Chondrocyte (in vitro differentiated cells): ENCODE measurements around the gene PKM. TPM values are rescaled to one million over a fixed set of nuclear protein-coding genes. Genes with fewer than 3 reads are reported as not detected.

ENCODE experiments used
- DNase-seq: peaks from one replicate; pipeline ENCODE4 v3.0.0; 2021; ENCODE audit warnings: mixed read lengths, low spot score
- H3K27ac Mint-ChIP-seq: one replicate; pipeline ENCODE4 v1.8.0; 2021; ENCODE audit warnings: mild to moderate bottlenecking, moderate library complexity, mixed read lengths; ENCODE audit not compliant: unreplicated experiment
- H3K27me3 Mint-ChIP-seq: 2 replicates; pipeline ENCODE4 v1.8.0; 2021; ENCODE audit warnings: low read depth, mixed read lengths
- H3K36me3 Mint-ChIP-seq: 2 replicates; pipeline ENCODE4 v1.8.0; 2021; ENCODE audit warnings: low read depth, mixed read lengths
- H3K4me1 Mint-ChIP-seq: 2 replicates; pipeline ENCODE4 v1.8.0; 2021; ENCODE audit warnings: low read depth, mild to moderate bottlenecking, mixed read lengths
- H3K4me3 Mint-ChIP-seq: one replicate; pipeline ENCODE4 v1.8.0; 2021; ENCODE audit warnings: mild to moderate bottlenecking, moderate library complexity, mixed read lengths; ENCODE audit not compliant: unreplicated experiment
- H3K9me3 Mint-ChIP-seq: 2 replicates; pipeline ENCODE4 v1.8.0; 2021; ENCODE audit warnings: low read depth, mixed read lengths
- CTCF ChIP-seq: fragments of 200-600 bp; sonication (generic); IDR thresholded peaks from 2 replicates; pipeline ENCODE4 v1.5.0; 2021; ENCODE audit warnings: antibody characterized with exemption, mild to moderate bottlenecking, moderate library complexity
- total RNA-seq: library from RNA; stranded (reverse); gene quantifications from 3 replicates; pipeline ENCODE4 v1.2.1, GENCODE V29; 2021

PKM gene
- total RNA-seq, 1 donor from 2014 or later = 976 TPM

- Mint-ChIP-seq H3K27me3 (no peaks in the 10 kb centered on the region), H3K4me1 (peaks cover 17% of the 10 kb centered on the region), H3K4me3 (no peak overlapping the region), H3K36me3 (peaks cover 54% of the 10 kb centered on the region), H3K27ac (no peak overlapping the region), H3K9me3 (no peaks in the 10 kb centered on the region)
- DNase-seq = no peak
- no peak for TF ChIP-seq CTCF
These were observed 29.5 kb downstream of the PKM start for GRCh38 chr15:72201391-72201921.

- H3K27ac Mint-ChIP-seq = peak overlapping the region; percentile 17
- TF ChIP-seq CTCF = no peak
- H3K27me3 Mint-ChIP-seq = no peaks in the 10 kb centered on the region
- no peak overlapping the region for H3K4me3 Mint-ChIP-seq
- no peak for DNase-seq
- H3K4me1 Mint-ChIP-seq = peaks cover 17% of the 10 kb centered on the region
- H3K9me3 Mint-ChIP-seq = no peaks in the 10 kb centered on the region
- peaks cover 47% of the 10 kb centered on the region for H3K36me3 Mint-ChIP-seq
These were observed 30.4 kb downstream of the PKM start for GRCh38 chr15:72200395-72201237.

GRCh38 chr15:72199721-72200212 lies 31.2 kb downstream of the PKM start:
- no peak for DNase-seq
- TF ChIP-seq CTCF = peak; percentile 94
- H3K27ac Mint-ChIP-seq = no peak overlapping the region
- no peaks in the 10 kb centered on the region for H3K9me3 Mint-ChIP-seq
- H3K4me1 Mint-ChIP-seq = peaks cover 17% of the 10 kb centered on the region
- peaks cover 40% of the 10 kb centered on the region for H3K36me3 Mint-ChIP-seq
- no peak overlapping the region for H3K4me3 Mint-ChIP-seq
- no peaks in the 10 kb centered on the region for H3K27me3 Mint-ChIP-seq

GRCh38 chr15:72199205-72199515 lies 31.8 kb downstream of the PKM start:
- peaks cover 17% of the 10 kb centered on the region for H3K4me1 Mint-ChIP-seq
- H3K27me3 Mint-ChIP-seq = no peaks in the 10 kb centered on the region
- no peak for TF ChIP-seq CTCF
- no peaks in the 10 kb centered on the region for H3K9me3 Mint-ChIP-seq
- no peak overlapping the region for H3K4me3 Mint-ChIP-seq
- no peak overlapping the region for H3K27ac Mint-ChIP-seq
- DNase-seq = no peak
- H3K36me3 Mint-ChIP-seq = peaks cover 35% of the 10 kb centered on the region

GRCh38 chr15:72198356-72199204 lies 32.4 kb downstream of the PKM start:
- Mint-ChIP-seq H3K36me3 (peaks cover 34% of the 10 kb centered on the region), H3K27ac (no peak overlapping the region), H3K9me3 (no peaks in the 10 kb centered on the region), H3K27me3 (no peaks in the 10 kb centered on the region), H3K4me1 (peaks cover 12% of the 10 kb centered on the region), H3K4me3 (peak overlapping the region; percentile 65)
- no peak for DNase-seq
- TF ChIP-seq CTCF = no peak
